ENCODE results near the gene IL24.

IL24 gene

DNA sequence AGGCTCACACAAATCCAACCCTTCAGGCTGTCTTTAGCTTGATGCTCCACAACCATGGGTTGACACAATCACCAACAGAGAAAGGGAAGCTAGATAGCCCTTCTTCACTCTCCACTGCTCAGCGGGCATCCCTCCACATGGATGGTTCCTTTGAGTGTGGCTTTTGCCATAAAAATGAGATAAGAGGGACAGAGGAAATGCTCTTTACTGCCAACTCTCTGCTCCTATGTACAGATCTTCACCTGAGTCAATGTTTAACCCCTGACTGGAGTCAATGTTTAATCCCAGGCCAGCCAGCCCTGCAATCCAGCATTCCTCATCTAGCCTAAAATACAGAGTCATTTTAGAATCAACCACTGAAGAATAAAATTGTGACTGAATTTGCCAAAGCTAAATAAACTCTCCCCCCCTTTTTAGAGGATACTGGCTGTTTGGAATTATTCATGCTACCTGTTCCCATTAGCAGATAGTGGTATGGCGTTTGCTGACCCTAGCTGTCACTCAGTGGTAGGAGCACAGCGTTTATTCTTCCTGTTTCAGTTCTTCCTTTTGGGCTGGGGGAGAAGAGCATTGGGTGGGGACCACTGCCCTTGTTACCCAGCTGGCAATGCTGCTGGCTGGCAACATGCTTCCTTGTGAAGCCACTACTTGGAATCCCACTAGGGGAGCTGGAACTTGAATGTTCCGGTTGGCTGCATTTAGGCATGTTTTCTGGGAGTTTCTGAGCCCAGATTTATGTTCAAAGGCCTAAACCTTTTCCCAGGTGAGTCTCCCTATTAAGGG is 54.3 kb downstream of the IL24 start:
- H3K27ac ChIP-seq (ENCODE audit: low read length), result no peak overlapping the region
- no peak overlapping the region for H3K9ac ChIP-seq (ENCODE audit: low read length)

DNA sequence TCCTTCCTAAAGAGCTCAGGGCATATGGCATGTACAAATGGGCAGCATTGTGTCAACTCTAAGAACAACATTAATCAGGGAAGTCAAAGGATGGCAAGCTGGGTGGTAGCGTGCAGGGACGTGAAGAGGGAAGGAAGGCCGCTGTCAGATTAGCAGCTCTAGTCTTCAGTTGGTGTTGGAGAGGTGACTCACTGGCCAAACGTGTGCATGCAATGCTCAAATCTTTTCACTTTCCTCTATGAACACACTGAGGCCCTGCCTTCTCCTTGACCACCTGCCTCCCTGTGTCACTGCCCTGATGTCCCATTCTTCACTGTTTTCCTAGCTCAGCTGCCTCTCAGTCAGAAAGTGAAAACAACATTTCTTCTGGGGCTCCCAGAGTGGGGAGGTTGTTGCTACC is 54.9 kb downstream of the IL24 start:
- H3K27ac ChIP-seq (ENCODE audit: low read length), result no peak overlapping the region
- no peaks in the 10 kb centered on the region for H3K27me3 ChIP-seq (ENCODE audit: control insufficient read depth, insufficient read depth, low read length)

More for the DNA sequence above, 54.3 kb downstream of the IL24 start:
- Histone ChIP-seq H3K9me3 (ENCODE audit: control insufficient read depth, low read depth, low read length) (no peaks in the 10 kb centered on the region), H3K4me1 (ENCODE audit: control insufficient read depth, low read depth, low read length) (no peaks in the 10 kb centered on the region), H3K36me3 (ENCODE audit: control insufficient read depth, low read depth, low read length) (no peaks in the 10 kb centered on the region), H3K4me3 (ENCODE audit: low read length) (no peak overlapping the region), H3K27me3 (ENCODE audit: control insufficient read depth, insufficient read depth, low read length) (no peaks in the 10 kb centered on the region)

DNA sequence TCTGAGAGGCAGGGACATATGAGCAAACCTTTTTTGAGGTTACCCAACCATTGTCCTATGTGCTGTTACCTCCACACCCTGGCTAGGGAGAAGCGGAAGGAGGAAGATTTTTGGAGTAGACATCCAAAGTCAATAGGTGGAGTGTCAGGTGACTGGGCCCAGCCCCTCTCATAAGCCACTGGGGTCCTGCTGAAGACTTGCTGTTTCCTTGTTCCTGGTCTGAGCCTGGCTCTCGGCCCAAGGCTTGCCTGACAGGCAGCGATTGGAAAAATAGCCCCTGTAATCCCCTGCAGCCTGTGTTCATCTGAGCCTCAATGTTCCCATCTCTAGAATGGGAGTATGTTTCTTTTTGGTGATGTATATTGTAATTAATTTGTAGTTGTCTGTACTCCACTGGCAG is 55.9 kb downstream of the IL24 start:
- Histone ChIP-seq H3K9ac (ENCODE audit: low read length) (no peak overlapping the region), H3K9me3 (ENCODE audit: control insufficient read depth, low read depth, low read length) (no peaks in the 10 kb centered on the region), H3K36me3 (ENCODE audit: control insufficient read depth, low read depth, low read length) (no peaks in the 10 kb centered on the region), H3K27me3 (ENCODE audit: control insufficient read depth, insufficient read depth, low read length) (no peaks in the 10 kb centered on the region), H3K27ac (ENCODE audit: low read length) (no peak overlapping the region), H3K4me3 (ENCODE audit: low read length) (no peak overlapping the region), H3K4me1 (ENCODE audit: control insufficient read depth, low read depth, low read length) (no peaks in the 10 kb centered on the region)

More for the DNA sequence above, 54.9 kb downstream of the IL24 start:
- Histone ChIP-seq H3K4me1 (ENCODE audit: control insufficient read depth, low read depth, low read length) (no peaks in the 10 kb centered on the region), H3K36me3 (ENCODE audit: control insufficient read depth, low read depth, low read length) (no peaks in the 10 kb centered on the region), H3K4me3 (ENCODE audit: low read length) (no peak overlapping the region), H3K9me3 (ENCODE audit: control insufficient read depth, low read depth, low read length) (no peaks in the 10 kb centered on the region), H3K9ac (ENCODE audit: low read length) (no peak overlapping the region)

DNA sequence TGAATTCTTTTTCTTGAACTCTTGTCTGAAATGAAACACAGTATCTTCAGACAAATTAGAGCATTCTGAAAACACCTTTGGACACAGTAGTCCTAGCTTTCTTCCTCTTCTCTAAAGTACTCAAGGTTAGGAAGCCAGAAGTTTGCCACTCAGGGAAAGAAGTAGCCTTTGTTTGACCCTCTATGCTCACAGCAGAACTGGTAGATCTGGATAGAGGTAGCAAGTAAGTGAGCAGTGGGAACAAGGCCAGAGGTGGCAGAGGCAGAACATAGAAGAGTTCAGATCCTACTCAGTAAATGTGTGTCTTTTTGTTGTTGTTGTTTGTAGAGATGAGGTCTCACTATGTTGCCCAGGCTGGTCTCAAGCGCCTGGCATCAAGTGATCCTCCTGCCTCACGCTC is 56.4 kb downstream of the IL24 start:
- H3K9me3 ChIP-seq (ENCODE audit: control insufficient read depth, low read depth, low read length), result no peaks in the 10 kb centered on the region
- H3K27ac ChIP-seq (ENCODE audit: low read length), result no peak overlapping the region
- no peak overlapping the region for H3K4me3 ChIP-seq (ENCODE audit: low read length)
- no peaks in the 10 kb centered on the region for H3K27me3 ChIP-seq (ENCODE audit: control insufficient read depth, insufficient read depth, low read length)
- H3K9ac ChIP-seq (ENCODE audit: low read length), result no peak overlapping the region
- no peaks in the 10 kb centered on the region for H3K36me3 ChIP-seq (ENCODE audit: control insufficient read depth, low read depth, low read length)
- no peaks in the 10 kb centered on the region for H3K4me1 ChIP-seq (ENCODE audit: control insufficient read depth, low read depth, low read length)

All from iPS-18a (cell line).